SU-DHL-6 (cell line): ENCODE data around the gene SMIM8.

Experiments used
- H2AFZ ChIP-seq: fragments of 200-600 bp; sonication (generic); 2 replicates; pipeline ENCODE4 v1.6.1; 2014; ENCODE audit warnings: low read depth, mild to moderate bottlenecking, moderate library complexity, mixed read lengths, antibody characterized with exemption, low read length; ENCODE audit not compliant: severe bottlenecking
- H3F3A ChIP-seq: fragments of 200-600 bp; shearing (Covaris generic); 2 replicates; pipeline ENCODE4 v1.6.0; 2016; ENCODE audit warnings: antibody characterized with exemption, mild to moderate bottlenecking; ENCODE audit not compliant: insufficient read depth
- H3K27ac ChIP-seq: fragments of 200-600 bp; sonication (generic); 2 replicates; pipeline ENCODE4 v1.5.1; 2016; ENCODE audit warnings: low read depth, mild to moderate bottlenecking, low read length, moderate library complexity, mixed read lengths
- H3K27me3 ChIP-seq: fragments of 200-600 bp; sonication (generic), shearing (Covaris generic); 2 replicates; pipeline ENCODE4 v1.6.0; 2014; ENCODE audit warnings: mild to moderate bottlenecking, low read length
- H3K36me3 ChIP-seq: fragments of 200-600 bp; sonication (generic); 2 replicates; pipeline ENCODE4 v1.6.1; 2014; ENCODE audit warnings: mild to moderate bottlenecking, low read length, mixed read lengths
- H3K4me2 ChIP-seq: fragments of 300-600, 200-600 bp; shearing (Covaris generic), sonication (generic); 2 replicates; pipeline ENCODE4 v1.6.0; 2014; ENCODE audit warnings: low read length, low read depth, mild to moderate bottlenecking; ENCODE audit not compliant: poor library complexity, severe bottlenecking
- H3K4me3 ChIP-seq: fragments of 200-600 bp; sonication (generic); 2 replicates; pipeline ENCODE4 v1.5.1; 2014; ENCODE audit warnings: antibody characterized with exemption, low read length, mild to moderate bottlenecking, mixed read lengths; ENCODE audit not compliant: insufficient read depth, poor library complexity, severe bottlenecking
- H3K79me2 ChIP-seq: fragments of 200-600 bp; sonication (generic); 2 replicates; pipeline ENCODE4 v1.6.1; 2014; ENCODE audit warnings: mild to moderate bottlenecking, low read length, moderate library complexity; ENCODE audit not compliant: insufficient read depth
- H3K9ac ChIP-seq: fragments of 200-600 bp; sonication (generic); 2 replicates; pipeline ENCODE4 v1.7.0; 2014; ENCODE audit warnings: mild to moderate bottlenecking, low read length
- H3K9me2 ChIP-seq: fragments of 200-600 bp; sonication (generic); replicated peaks from 2 replicates; pipeline ENCODE4 v1.6.1; 2014; ENCODE audit warnings: low read length; ENCODE audit not compliant: insufficient read depth
- H3K9me3 ChIP-seq: fragments of 200-600 bp; sonication (generic); 2 replicates; pipeline ENCODE4 v1.6.1; 2014; ENCODE audit warnings: low read length, mixed read lengths; ENCODE audit not compliant: insufficient read depth
- H4K20me1 ChIP-seq: fragments of 200-600 bp; sonication (generic); 2 replicates; pipeline ENCODE4 v1.6.1; 2014; ENCODE audit warnings: low read depth, mild to moderate bottlenecking, antibody characterized with exemption, low read length, moderate library complexity, mixed read lengths
- CTCF ChIP-seq: fragments of 200-600 bp; sonication (generic); IDR thresholded peaks from one replicate; pipeline ENCODE4 v1.5.1; 2017; ENCODE audit warnings: antibody characterized with exemption, mild to moderate bottlenecking, low read length, moderate library complexity; ENCODE audit not compliant: insufficient read depth, poor library complexity, severe bottlenecking
- EZH2phosphoT487 ChIP-seq: fragments of 200-600 bp; sonication (generic), shearing (Covaris generic); conservative IDR thresholded peaks from 2 replicates; pipeline ENCODE4 v1.6.1; 2018; ENCODE audit warnings: mild to moderate bottlenecking, antibody characterized with exemption, low read length, moderate library complexity, mixed read lengths

The SMIM8 gene

GRCh38 chr6:87364602-87365252 is 42.3 kb downstream of the SMIM8 start:
- H3F3A ChIP-seq, result no peaks in the 10 kb centered on the region
- no peak overlapping the region for H2AFZ ChIP-seq
- H4K20me1 ChIP-seq, result no peaks in the 10 kb centered on the region

GRCh38 chr6:87366072-87366827 is 43.9 kb downstream of the SMIM8 start:
- H3K9ac ChIP-seq, result no peak overlapping the region
- no peaks in the 10 kb centered on the region for H3K27me3 ChIP-seq
- no peaks in the 10 kb centered on the region for H3K79me2 ChIP-seq
- no peaks in the 10 kb centered on the region for H3F3A ChIP-seq
- H3K9me2 ChIP-seq, result no peaks in the 10 kb centered on the region
- no peak overlapping the region for H2AFZ ChIP-seq
- no peak overlapping the region for H3K27ac ChIP-seq
- 0 out of 2 replicates have a peak, but pooled peaks cover 5% of the 10 kb centered on the region for H3K9me3 ChIP-seq
- H3K4me3 ChIP-seq, result no peak overlapping the region
- TF ChIP-seq EZH2phosphoT487 (no peak), CTCF (no peak)
- H3K36me3 ChIP-seq, result no peaks in the 10 kb centered on the region
- H4K20me1 ChIP-seq, result no peaks in the 10 kb centered on the region
- no peak overlapping the region for H3K4me2 ChIP-seq

More at GRCh38 chr6:87364602-87365252, 42.3 kb downstream of the SMIM8 start:
- TF ChIP-seq EZH2phosphoT487 (no peak), CTCF (no peak)
- Histone ChIP-seq H3K9me2 (no peaks in the 10 kb centered on the region), H3K4me3 (no peak overlapping the region), H3K36me3 (no peaks in the 10 kb centered on the region), H3K27ac (no peak overlapping the region), H3K4me2 (no peak overlapping the region), H3K9ac (no peak overlapping the region), H3K79me2 (no peaks in the 10 kb centered on the region), H3K9me3 (0 out of 2 replicates have a peak, but pooled peaks cover 5% of the 10 kb centered on the region), H3K27me3 (no peaks in the 10 kb centered on the region)

- H3K9ac ChIP-seq, result no peak overlapping the region
- H3K4me2 ChIP-seq, result no peak overlapping the region
- no peaks in the 10 kb centered on the region for H3K27me3 ChIP-seq
- no peak overlapping the region for H3K27ac ChIP-seq
- no peaks in the 10 kb centered on the region for H4K20me1 ChIP-seq
- H2AFZ ChIP-seq, result no peak overlapping the region
- H3K9me3 ChIP-seq, result 0 out of 2 replicates have a peak, but pooled peaks cover 5% of the 10 kb centered on the region
- no peak overlapping the region for H3K4me3 ChIP-seq
- no peaks in the 10 kb centered on the region for H3K79me2 ChIP-seq
- no peaks in the 10 kb centered on the region for H3F3A ChIP-seq
- no peaks in the 10 kb centered on the region for H3K36me3 ChIP-seq
- TF ChIP-seq CTCF (no peak), EZH2phosphoT487 (no peak)
- H3K9me2 ChIP-seq, result no peaks in the 10 kb centered on the region
These were observed 44.5 kb downstream of the SMIM8 start for GRCh38 chr6:87366899-87367298.
